Measurements from ENCODE around the gene SLC22A31. TPM values are rescaled to one million over a fixed set of nuclear protein-coding genes. Genes with fewer than 3 reads are reported as not detected.
"Not testable (repeated sequence)": the region's sequence is repeated elsewhere in the genome, so short reads cannot be mapped to it uniquely, and the experiment has no call there.

SLC22A31 gene
- total RNA-seq, 1 donor from 2014 or later = 0.72 TPM

DNA sequence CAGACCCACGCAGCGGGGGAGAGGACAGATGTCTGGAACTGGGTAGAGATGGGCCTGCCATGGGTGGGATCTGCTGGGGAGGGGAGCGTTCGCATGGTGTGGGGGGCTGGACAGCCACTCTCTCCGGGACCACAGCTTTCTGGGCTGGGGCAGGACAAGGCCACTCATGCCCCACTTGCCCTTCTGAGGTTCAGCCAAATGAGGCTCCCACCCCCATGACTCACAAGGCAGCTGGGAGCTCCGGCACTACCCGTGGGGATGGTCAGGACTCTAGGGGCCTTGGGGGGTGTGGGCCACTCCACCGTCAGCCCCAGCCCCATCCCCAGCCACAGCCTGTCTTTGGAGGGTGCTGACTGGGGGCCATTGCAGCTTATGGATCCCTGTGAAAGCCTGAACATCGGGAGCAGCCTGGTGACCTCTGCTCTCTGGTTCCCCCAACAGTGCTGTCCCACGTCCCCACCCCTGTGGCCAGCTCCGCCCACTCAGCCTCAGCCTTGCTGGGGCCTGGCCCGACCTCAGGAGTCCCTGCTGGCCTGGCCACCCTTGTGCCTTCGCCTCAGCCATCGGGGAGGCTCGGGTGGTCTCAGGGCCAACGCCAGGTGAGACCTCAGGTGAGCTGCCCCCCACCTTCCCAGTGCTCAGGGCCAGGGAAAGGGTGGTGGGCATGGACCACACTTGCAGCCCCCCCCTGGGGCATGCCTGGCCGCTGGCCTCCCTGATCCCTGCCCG, 33.5 kb downstream of the SLC22A31 start:
- DNase-seq (ENCODE audit: low spot score) = no peak

DNA sequence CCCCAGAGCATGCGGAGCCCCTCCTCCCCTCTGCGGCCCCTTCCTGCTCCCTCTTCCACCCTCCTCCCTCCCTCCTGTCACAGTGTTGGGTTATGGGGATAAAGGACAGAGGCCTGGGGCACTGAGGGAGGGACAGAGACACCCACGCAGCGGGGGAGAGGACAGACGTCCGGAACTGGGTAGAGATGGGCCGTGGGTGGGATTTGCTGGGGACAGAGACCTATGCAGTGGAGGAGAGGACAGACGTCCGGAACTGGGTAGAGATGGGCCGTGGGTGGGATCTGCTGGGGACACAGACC, 34.7 kb downstream of the SLC22A31 start:
- not testable (repeated sequence) for DNase-seq (ENCODE audit: low spot score)

DNA sequence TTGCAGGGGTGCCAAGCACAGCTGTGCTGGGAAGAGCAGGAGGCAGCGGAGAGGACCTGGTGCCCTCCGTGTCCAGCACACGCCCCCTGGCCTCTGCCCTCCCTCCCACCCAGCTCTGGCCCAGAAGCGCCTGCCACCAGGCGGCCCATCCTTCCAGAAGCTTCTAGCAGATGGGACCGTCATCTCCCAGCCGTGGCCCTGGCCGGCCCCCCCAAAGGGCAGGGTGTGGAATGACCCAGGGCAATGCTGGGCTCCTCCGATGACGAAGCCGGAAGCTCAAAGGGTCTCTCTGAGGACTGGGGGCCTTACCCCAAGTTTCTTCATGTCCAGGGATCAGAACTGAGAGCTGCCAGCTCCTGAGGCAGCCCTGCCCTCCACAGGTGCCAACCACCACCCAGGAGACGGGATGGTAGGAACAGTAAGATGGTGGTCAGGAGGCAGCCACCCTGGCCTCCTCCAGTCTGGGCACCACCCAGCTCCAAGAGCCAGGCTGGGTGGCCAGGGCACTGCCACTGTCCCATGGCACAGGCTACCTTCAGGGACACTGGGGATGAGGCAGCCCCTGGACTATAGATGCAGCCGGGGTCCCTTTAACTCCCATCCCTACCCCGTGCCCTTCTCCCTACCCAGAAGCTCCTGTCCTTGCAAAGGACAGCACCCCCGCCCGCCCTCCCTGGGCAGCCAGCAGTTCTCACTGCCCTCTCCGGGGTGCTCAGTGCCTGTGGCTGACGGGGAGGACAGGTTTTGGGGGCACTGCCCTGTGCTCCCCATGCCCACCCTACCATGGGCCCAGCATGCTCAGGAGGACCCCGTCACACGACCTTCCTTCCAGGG, 35.3 kb downstream of the SLC22A31 start:
- DNase-seq (ENCODE audit: low spot score) = no peak

DNA sequence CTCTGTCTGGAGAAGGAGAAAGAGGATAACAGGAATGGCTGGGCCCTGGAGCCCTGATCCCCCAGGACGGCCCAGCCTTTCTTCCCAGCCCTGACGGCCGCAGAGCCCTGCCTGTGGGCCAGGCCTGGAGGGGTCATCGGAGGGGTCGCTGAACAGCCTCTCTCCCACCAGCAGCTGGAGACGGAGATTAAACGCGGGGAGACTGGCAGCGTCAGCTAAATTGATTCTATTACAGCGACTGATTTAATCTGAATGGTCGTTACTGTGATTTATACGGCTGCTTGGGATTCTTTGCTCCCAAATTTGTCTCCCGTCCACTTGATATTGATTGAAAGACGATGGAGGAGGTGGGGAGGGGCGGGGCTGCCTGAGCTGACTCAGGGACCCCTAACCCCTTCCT, 35.9 kb downstream of the SLC22A31 start:
- DNase-seq (ENCODE audit: low spot score) = no peak

DNA sequence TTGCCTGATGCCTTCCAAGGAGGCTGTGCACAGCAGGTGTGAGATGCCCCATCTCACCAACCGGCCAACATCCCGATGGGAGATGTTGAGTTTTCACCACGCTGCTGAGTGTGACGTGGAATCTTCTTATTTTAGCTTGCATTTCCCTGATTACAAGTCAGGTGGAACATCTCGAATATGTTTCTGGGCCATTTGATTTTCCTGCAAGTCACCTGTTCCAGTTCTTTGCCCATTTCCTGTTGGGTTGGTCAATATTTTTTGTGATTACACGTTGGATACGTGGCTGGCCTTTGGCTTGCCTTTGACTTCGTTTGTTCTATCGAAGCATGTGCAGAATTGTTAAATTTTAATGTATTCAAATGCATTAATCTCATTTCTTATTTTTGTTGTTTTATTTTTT, 37.0 kb downstream of the SLC22A31 start:
- no peak for DNase-seq (ENCODE audit: low spot score)

DNA sequence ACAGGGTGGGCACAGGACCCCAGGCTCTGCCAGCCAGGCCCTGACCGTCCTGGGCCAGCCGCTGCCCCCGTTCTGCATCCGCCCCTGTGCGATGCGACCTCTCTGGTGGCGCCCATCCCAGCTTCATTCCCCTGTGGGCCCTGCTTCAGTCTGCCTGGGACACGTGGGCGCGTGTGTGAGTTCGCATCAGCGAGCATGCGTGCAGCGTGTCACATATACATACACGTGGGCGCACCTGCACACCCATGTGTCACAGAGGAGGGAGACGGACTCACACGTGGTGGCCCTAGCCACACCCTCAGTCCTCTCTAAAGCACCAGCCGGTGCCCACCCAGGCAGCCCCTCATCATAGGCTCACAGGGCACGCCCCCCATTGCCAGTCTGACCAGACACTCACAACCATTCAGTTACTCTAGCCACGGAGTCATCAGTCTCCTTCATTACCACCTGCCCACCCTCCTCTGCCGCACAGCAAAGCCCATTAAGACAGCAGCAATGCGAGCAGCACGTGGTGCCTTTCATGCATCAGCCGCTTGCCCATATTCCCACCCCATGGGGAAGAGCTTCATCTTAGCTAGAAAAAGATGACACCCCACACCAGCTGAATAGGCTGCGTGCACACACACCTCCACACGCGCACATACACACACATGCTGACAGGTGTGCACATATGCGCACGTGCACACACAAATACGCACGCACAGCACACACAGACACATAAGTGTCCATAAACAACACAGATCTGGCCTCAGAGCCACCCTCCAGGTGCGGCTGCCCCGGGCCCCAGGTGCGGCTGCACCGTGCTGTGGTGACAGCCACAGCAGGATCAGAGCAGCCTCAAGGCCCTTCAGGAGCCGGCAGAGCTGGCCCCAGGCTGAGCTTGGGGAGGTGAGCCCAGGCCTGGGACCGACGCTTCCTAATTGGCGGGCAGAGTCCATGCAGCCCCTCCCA, 38.3 kb downstream of the SLC22A31 start:
- DNase-seq (ENCODE audit: low spot score) = no peak

DNA sequence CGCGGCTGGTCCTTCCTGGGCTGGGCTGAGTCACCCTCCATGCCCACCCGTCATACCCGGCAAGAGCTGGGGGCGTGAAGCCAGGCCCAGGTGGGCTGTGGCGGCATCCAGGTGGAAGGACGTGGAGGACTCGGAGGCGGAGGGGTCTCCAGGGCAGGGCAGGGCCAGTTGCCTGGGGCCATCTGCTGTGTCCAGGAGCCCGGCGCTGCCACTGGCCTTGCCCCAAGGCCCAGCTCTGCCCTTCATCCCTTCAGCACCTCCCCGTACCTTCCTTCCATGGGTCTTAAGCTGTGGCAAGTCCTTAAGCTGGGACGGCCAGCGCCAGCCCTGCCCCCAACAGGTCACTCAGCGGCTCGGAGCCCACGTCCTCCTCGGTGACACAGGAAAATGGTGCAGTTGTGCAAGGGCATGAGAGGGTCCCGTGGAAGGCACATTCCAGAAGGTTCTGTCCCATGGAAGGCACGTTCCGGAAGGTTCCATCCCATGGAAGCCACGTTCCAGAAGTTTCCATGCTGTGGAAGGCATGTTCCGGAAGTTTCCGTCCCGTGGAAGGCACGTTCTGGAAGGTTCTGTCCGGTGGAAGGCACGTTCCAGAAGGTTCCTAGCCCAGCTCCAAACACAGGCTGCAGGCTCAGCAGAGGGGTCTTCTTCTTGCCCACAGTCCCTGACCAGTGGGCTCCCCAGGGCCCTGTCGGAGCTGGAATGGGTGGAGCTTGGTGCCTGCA, 39.2 kb downstream of the SLC22A31 start:
- DNase-seq (ENCODE audit: low spot score) = no peak

DNA sequence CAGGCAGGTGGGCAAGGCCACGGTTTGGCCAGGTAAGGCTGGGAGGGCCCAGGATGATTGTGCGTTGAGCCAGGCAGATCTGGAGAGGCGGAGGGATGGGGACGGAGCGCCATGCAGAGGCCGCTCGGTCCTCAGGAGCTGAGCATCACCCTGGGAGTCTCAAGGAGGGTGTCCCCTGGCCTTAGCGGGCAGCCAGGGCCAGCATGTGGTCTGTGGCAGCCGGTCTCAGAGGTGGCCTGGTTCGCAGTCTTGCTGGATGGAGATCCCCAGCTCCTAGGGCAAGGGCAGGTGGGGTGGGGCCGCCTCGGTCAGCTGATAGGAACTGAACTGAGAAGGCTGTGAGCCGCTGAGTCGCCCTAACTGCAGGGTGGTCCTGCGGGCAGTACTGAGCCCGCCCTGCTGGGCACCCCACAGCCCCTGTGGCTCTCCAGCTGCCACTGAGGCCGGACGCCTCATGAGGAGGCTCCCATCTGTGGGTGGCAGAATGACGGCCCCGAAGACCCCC, 40.4 kb downstream of the SLC22A31 start:
- no peak for DNase-seq (ENCODE audit: low spot score)

DNA sequence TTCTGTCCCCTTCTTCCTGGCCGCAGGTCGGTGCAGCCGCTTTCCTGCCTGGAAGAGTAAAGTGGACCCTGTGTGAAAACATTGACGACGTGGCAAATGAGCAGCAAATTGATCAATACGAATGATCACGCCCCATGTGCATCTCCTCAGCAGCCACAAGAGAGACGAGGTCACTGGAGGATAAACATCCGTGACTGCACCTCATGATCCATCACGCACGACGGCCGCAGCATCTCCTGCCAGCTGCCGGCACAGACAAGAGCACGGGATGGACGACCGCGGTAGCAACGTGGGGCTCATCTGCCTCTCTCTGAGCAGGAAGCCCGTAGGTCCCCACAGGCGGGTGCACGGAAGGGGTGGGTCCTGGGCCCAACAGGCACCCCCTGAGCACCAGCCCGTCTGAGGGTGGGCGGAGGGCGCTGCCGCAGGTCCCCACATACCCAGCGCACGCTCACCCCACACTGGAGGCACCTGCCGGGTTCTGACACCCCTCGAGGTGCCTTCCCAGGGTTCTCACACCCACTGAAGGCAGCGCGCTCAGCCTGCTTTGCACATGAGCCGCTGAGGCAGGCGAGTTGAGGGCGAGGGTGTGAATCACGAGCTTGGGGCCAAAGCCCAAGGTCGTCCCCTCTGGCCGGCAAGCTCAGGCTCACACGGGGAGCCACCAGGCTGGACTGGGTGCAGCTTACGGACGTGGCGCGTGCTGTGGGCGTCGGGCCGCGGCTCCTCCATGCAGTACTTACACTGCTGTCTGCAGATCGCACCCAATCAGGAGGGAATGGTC, 41.1 kb downstream of the SLC22A31 start:
- DNase-seq (ENCODE audit: low spot score) = no peak

DNA sequence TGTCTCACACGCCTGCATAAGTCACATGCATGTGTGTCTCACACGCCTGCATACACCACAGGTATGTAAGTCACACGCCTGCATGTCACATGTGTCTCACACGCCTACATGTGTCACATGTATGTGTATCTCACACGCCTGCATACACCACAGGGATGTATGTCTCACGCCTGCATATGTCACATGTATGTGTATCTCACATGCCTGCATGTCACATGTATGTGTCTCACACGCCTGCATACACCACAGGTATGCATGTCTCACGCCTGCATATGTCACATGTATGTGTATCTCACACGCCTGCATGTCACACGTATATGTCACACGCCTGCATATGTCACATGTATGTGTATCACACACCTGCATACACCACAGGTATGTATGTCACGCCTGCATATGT, 42.6 kb downstream of the SLC22A31 start:
- no peak for DNase-seq (ENCODE audit: low spot score)

DNA sequence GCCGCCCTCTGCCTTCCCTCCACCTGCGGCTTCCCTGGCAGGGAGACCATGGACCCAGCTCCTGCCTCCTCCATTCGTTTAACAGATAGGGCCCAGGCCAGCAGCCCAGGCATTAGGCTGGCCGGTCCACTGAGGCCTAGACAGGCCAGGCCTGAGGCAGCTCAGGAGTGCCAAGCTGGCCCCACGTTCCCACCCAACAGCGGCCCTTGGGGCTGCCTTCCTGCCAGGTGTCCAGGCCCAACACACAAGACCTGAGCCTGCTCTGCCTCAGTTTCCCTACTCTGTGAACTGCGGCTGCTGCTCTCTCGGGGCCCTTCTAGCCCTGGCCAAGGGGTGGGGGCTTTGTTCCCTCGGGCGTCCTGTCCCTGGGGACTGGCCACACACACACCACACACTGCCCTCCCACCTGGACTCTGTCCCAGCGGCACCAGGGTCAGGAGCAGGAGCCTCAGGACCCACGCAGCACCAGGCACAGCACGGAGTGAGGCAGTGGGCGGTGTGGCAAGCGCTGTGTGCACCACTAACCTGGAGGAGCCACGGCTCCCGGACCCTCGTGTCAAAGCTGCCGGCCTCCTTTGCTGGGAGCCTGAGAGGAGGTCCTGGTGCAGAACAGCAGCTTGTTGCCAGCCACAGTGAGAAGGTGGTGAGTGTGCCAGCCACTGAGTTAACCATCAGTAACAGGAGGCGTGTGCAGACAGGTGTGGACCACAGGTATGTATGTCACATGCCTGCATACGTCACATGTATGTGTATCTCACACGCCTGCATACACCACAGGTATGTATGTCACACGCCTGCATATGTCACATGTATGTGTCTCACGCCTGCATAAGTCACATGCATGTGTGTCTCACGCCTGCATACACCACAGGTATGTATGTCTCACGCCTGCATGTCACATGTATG, 43.3 kb downstream of the SLC22A31 start:
- no peak for DNase-seq (ENCODE audit: low spot score)

DNA sequence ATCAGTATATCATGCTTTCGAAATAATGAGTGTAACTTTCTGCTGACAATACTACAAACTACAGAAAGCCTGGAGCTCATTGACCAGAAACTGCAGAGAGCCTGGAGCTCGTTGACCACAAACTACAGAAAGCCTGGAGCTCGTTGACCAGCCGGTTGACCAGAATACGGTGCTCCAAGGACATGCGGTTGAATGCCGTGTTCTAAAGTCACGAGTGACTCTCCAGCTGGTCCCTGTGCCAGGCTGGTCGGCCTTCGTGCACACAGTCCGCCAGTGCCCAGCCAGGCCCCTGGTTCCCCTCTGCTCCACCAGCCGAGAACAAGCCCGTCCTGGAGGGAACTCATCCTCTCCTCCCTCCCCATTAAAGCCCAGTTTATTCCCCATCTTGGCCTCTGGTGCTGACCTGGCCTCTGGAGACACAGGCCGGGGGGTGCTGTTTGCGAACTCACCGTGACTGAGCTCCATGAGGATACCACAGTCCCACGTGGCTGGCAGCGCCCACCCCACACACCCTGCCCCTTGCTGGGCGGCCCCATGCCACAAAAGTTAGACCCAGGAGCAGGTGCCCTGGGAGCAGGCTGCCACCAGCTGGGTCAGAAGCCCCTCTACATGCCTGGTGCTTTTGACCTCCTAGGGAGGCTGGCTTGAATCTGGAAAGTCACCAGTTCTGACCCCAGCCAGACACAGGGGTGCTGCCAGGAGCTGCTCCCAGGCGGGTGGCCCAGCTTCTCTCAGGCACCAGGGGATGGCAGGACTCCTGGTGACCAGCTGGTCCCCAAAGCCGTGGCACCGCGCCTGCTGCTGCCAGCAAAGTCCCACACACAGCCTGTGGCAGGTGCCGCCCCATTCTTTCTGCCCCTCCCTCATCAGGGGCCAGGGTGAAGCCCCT, 44.2 kb downstream of the SLC22A31 start:
- DNase-seq (ENCODE audit: low spot score) = no peak

DNA sequence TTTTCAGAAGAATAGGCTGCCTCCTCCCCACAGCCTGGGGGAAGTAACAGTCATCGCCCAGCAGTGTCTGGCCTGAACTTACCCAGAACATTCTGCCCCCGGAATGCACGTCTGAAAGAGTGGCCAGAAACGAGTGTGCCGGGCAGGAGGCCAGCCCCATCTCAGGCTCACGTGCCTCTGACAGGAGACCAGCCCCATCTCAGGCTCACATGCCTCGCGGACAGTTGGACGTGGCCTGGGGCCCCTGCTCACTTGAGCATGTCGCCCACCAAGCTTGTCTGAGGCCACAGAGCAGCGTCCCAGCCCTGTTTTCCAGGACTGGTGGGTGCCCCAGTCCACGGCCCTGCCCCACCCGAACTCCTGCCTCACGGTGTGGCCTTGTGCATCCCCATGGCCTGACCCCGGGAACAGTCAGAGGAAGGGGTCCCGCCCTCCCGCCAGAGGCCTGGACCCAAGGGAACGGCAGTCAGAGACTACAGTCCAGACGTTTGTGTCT, 45.1 kb downstream of the SLC22A31 start:
- peak; percentile 78 for DNase-seq (ENCODE audit: low spot score)

DNA sequence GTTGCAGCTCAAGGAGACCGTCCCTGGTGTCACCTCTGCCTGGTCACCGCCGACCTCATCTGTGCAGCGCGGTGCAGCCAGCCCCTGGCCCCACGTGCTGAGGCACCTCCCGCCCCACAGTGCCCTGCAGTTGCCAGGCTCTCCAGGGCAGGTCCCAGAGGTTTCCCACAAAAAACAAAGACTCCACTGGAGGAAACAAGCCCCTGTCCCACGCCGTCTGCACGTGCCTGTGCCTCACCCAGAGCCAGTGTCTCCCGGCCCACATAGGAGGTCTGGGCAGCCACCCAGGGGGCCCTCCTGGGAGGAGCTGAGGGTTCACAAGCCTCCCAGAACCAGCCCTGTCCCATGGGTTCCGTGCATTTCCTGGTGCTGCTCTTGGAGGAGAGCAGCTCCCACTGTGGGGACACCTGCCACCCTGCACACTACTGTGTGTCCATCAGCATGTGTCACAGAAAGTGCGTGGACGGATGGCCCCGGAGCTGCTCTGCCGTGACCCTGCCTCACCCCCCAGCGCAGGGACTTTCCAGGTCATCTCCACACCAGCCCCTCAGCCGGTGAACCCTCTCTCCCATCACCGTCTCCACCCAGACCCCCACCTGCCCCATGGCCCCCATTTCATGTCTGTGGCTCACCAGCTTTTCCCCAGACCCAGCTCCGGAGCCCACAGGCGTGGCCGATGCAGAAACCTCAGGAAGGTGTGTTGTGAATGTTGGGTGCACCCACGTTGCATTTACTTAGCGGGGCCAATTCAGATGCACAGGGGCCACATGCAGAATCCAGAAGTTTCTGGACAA, 45.8 kb downstream of the SLC22A31 start:
- no peak for DNase-seq (ENCODE audit: low spot score)

DNA sequence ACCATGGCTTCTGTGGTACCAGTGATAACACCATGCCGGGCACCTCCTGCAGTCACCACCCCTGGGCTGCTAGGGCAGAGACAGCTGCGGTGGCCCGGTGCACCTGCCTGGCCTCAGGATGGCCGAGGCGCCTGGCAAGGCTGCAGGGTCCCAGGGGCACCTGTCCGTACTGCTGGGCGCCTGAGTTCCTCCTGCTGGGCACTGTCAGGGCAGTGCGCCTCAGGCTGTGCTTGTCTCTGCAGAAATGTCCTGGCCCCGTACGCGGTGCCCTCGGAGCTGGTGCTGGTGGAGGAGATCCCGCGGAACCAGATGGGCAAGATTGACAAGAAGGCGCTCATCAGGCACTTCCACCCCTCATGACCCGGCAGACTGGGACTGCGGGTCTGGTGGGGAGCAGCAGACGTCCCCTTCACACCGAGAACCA, 46.5 kb downstream of the SLC22A31 start:
- no peak for DNase-seq (ENCODE audit: low spot score)

DNA sequence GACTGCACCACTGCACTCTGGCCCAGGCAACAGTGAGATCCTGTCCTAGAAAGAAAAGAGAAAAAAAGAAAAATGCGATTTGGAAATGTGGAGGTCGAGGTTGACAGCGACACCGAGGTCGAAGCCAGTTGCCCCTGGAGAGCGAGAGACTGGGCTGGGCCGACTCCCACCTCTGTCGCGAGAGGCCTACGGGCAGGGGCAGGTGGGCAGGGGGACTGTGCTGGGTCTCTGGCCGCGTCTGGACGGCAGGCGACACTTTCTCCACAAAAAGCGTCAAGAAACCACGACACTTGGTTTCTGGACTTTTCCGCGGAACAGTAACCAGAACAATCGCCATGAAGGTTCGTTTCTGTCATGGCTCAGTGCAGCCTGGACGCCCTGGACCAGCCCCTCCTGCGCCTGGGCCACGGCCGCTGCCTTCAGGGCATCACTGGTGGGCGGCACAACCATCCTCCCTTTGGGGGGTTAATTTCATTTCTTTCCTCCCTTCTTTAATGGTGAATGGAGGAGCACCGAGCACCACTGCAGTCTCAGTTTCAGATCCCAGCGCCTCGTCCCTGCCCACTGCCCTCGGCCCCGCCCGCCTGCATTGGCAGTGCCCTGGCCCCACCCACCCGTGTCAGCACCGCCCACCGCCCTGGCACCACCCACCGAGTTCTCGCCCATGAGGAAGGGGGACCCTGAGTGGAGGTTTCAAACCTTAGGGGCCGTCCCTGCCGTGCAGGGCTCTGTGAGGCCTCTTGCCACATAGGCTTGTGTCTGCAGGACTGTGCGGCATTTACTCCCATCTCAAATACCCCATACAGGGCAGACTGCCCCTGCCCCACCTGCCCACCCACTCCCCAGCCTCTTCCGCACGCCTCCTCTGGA, 47.3 kb downstream of the SLC22A31 start:
- no peak for DNase-seq (ENCODE audit: low spot score)
